Chondrocyte (in vitro differentiated cells): Measurements from ENCODE around the gene TRAF6. TPM values are rescaled to one million over a fixed set of nuclear protein-coding genes. Genes with fewer than 3 reads are reported as not detected.

Experiments used
- DNase-seq: peaks from one replicate; pipeline ENCODE4 v3.0.0; 2021; ENCODE audit warnings: mixed read lengths, low spot score
- H3K27ac Mint-ChIP-seq: one replicate; pipeline ENCODE4 v1.8.0; 2021; ENCODE audit warnings: mild to moderate bottlenecking, moderate library complexity, mixed read lengths; ENCODE audit not compliant: unreplicated experiment
- H3K27me3 Mint-ChIP-seq: 2 replicates; pipeline ENCODE4 v1.8.0; 2021; ENCODE audit warnings: low read depth, mixed read lengths
- H3K36me3 Mint-ChIP-seq: 2 replicates; pipeline ENCODE4 v1.8.0; 2021; ENCODE audit warnings: low read depth, mixed read lengths
- H3K4me1 Mint-ChIP-seq: 2 replicates; pipeline ENCODE4 v1.8.0; 2021; ENCODE audit warnings: low read depth, mild to moderate bottlenecking, mixed read lengths
- H3K4me3 Mint-ChIP-seq: one replicate; pipeline ENCODE4 v1.8.0; 2021; ENCODE audit warnings: mild to moderate bottlenecking, moderate library complexity, mixed read lengths; ENCODE audit not compliant: unreplicated experiment
- H3K9me3 Mint-ChIP-seq: 2 replicates; pipeline ENCODE4 v1.8.0; 2021; ENCODE audit warnings: low read depth, mixed read lengths
- total RNA-seq: library from RNA; stranded (reverse); gene quantifications from 3 replicates; pipeline ENCODE4 v1.2.1, GENCODE V29; 2021
- TF ChIP-seq, protein P1 (sequence below): fragments of 200-600 bp; sonication (generic); IDR thresholded peaks from 2 replicates; pipeline ENCODE4 v1.5.0; 2021; ENCODE audit warnings: antibody characterized with exemption, mild to moderate bottlenecking, moderate library complexity

The TRAF6 gene
- total RNA-seq, 1 donor from 2014 or later: 15.2 TPM

DNA sequence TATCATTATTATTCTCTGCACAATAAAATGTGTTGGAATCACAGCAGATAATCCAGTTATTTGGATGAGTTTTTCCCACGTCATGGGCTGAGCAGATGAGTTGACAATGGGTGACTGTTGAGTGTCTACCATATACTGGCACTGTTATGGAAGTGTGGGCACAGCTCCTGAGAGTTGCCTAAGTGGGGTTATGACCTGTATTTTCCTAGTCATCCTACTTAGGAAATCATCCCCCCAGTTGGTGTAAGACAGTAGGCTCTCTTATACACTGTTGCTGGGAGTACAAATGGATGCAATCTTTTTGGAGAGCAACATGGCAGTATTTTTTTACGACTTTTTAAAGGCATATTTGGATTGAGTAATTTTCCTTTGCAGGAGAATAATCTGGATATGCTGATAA is 66.4 kb downstream of the TRAF6 start:
- Mint-ChIP-seq H3K4me1 (peaks cover 23% of the 10 kb centered on the region), H3K27me3 (no peaks in the 10 kb centered on the region), H3K9me3 (no peaks in the 10 kb centered on the region), H3K27ac (no peak overlapping the region), H3K36me3 (peaks cover 50% of the 10 kb centered on the region), H3K4me3 (no peak overlapping the region)
- DNase-seq: no peak
- TF ChIP-seq, protein P1, sequence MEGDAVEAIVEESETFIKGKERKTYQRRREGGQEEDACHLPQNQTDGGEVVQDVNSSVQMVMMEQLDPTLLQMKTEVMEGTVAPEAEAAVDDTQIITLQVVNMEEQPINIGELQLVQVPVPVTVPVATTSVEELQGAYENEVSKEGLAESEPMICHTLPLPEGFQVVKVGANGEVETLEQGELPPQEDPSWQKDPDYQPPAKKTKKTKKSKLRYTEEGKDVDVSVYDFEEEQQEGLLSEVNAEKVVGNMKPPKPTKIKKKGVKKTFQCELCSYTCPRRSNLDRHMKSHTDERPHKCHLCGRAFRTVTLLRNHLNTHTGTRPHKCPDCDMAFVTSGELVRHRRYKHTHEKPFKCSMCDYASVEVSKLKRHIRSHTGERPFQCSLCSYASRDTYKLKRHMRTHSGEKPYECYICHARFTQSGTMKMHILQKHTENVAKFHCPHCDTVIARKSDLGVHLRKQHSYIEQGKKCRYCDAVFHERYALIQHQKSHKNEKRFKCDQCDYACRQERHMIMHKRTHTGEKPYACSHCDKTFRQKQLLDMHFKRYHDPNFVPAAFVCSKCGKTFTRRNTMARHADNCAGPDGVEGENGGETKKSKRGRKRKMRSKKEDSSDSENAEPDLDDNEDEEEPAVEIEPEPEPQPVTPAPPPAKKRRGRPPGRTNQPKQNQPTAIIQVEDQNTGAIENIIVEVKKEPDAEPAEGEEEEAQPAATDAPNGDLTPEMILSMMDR: no peak

DNA sequence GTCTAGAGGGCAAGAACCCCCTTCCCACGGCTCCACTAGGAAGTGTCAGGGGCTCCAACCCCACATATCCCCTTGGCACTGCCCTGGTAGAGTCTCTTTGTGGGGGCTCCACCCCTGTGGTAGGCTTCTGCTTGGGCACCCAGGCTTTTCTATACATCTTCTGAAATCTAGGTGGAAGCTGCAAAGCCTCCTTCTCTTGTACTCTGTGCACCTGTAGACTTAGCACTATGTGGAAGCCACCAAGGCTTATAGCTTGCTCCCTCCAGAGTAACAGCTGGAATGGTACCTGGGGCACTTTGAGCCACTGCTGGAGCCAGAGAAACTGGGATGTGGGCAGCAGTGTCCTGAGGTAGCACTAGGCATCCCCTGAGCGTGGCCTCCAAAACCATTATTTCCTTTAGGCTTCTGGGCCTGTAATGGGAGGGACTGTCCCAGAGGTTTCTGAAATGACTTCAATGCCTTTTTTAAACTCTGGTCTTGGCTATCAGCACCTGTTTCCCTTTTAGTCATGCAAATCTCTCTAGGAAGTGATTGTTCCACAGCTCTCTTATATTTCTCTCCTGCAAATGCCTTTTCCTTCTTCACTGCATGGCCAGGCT is 68.4 kb downstream of the TRAF6 start:
- H3K36me3 Mint-ChIP-seq: peaks cover 50% of the 10 kb centered on the region
- peaks cover 3% of the 10 kb centered on the region for H3K4me1 Mint-ChIP-seq
- no peak for DNase-seq
- TF ChIP-seq, protein P1: no peak
- no peak overlapping the region for H3K4me3 Mint-ChIP-seq
- no peaks in the 10 kb centered on the region for H3K27me3 Mint-ChIP-seq
- H3K9me3 Mint-ChIP-seq: no peaks in the 10 kb centered on the region
- H3K27ac Mint-ChIP-seq: no peak overlapping the region

DNA sequence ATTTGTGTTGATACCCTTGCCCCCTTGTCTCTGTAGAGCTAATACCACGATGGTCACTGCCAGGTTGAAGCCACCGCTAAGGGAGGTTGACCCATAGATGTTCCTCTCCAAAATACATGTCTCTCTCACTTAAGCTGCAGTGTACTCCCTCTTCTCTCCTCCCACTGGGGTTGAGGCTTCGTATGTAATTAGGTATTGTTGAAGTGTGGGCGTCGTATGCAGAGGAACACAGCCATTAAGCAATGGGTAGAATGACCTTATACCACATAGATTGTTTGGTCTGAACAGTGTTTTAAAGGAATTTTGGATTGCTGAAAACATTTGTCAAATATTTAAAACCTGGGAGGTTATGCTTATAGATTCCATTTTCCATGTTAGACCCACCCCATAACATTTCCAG is 71.9 kb downstream of the TRAF6 start:
- Mint-ChIP-seq H3K9me3 (no peaks in the 10 kb centered on the region), H3K27ac (no peak overlapping the region), H3K27me3 (no peaks in the 10 kb centered on the region), H3K36me3 (peaks cover 49% of the 10 kb centered on the region), H3K4me3 (no peak overlapping the region), H3K4me1 (no peaks in the 10 kb centered on the region)
- DNase-seq: no peak
- TF ChIP-seq, protein P1: no peak

DNA sequence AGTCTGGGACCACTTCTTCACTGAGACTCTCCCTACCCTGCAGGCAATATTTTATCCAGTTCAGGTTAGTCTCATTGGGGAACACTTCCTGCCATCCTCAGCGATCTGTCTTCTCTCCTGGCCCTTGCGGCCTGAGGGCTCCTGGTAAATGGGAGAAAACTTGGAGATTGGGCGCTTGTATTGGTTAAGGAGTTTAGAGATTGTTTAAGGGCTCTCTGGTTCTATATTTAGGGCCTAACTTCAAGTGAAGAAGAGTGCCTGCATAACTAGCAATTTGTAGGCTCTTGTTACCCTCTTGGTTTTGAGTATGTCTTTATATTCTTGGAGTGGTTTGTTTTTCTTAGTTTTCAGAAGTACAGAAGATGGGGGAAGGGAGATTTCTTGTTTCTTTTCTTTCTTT is 72.7 kb downstream of the TRAF6 start:
- TF ChIP-seq, protein P1: no peak
- H3K9me3 Mint-ChIP-seq: no peaks in the 10 kb centered on the region
- no peak overlapping the region for H3K4me3 Mint-ChIP-seq
- H3K27ac Mint-ChIP-seq: no peak overlapping the region
- peaks cover 50% of the 10 kb centered on the region for H3K36me3 Mint-ChIP-seq
- H3K27me3 Mint-ChIP-seq: no peaks in the 10 kb centered on the region
- H3K4me1 Mint-ChIP-seq: peaks cover 4% of the 10 kb centered on the region
- no peak for DNase-seq

Other genes starting within 250 kb of the TRAF6 start
- gene COMMD9, start 220.8 kb downstream of the TRAF6 start, total RNA-seq: 52.5 to 71.0 TPM (median 54.6 TPM) in 3 replicates
- gene PRR5L, start 214.0 kb downstream of the TRAF6 start, total RNA-seq: 47.8 to 72.4 TPM (median 50.7 TPM) in 3 replicates
- gene RAG1, start 57.7 kb upstream of the TRAF6 start, total RNA-seq: 1.1 to 1.6 TPM (median 1.3 TPM) in 3 replicates
- gene IFTAP, start 84.2 kb upstream of the TRAF6 start, total RNA-seq: 16.4 to 19.7 TPM (median 17.9 TPM) in 3 replicates
- gene RAG2, start 88.0 kb upstream of the TRAF6 start, total RNA-seq: not detected in 3 replicates